Ovary (tissue), 9 donors: ENCODE measurements around the gene CTDSPL2. TPM values are rescaled to one million over a fixed set of nuclear protein-coding genes. Genes with fewer than 3 reads are reported as not detected.
"Not testable (repeated sequence)": the region's sequence is repeated elsewhere in the genome, so short reads cannot be mapped to it uniquely, and the experiment has no call there.

Experiments
- DNase-seq, 5 donors: peaks; one replicate each; pipeline ENCODE4 v3.0.0-alpha.2; 2019 to 2020
- H3K27ac ChIP-seq, 2 donors: fragments of 200-600 bp; one replicate each; pipeline versions ENCODE4 v1.5.1 to v1.8.0; 2019 to 2022
- H3K27me3 ChIP-seq: fragments of 200-600 bp; one replicate; pipeline ENCODE4 v1.8.0; 2022
- H3K36me3 ChIP-seq: fragments of 200-600 bp; sonication (generic); one replicate; pipeline ENCODE4 v1.5.1; 2019
- H3K4me1 ChIP-seq: one replicate; pipeline ENCODE4 v1.8.1; 2013; ENCODE audit warnings: mild to moderate bottlenecking, moderate library complexity; ENCODE audit not compliant: insufficient read depth
- H3K4me3 ChIP-seq: fragments of 200-600 bp; sonication (generic); one replicate; pipeline ENCODE4 v1.5.1; 2017
- H3K9me3 ChIP-seq, 2 donors: fragments of 200-600 bp in 1 of 2; sonication (generic) in 1 of 2; one replicate each; pipeline versions ENCODE4 v1.5.1 to v1.8.1; 2013 to 2019; ENCODE audit warnings: mild to moderate bottlenecking in 1 of 2, moderate library complexity in 1 of 2
- EP300 ChIP-seq: sonication (generic); formaldehyde crosslinking; IDR thresholded peaks from one replicate; pipeline ENCODE4 v1.6.1; 2017; ENCODE audit warnings: antibody characterized with exemption
- POLR2A ChIP-seq: fragments of 450-650 bp; IDR thresholded peaks from one replicate; pipeline ENCODE4 v1.6.1; 2017; ENCODE audit warnings: antibody characterized with exemption, mild to moderate bottlenecking, moderate library complexity
- WGBS, 3 donors: extraction: QIAGEN DNeasy Blood & Tissue Kit in 1 of 3; methylation state at CpG; one replicate each; pipeline versions ENCODE4 v1.1.5 to v1.1.7; 2013 to 2017; 5-methylcytosine and 5-hydroxymethylcytosine counted together
- intact Hi-C, 4 donors: fragments of 100-400 bp; cut with DNase I; formaldehyde crosslinking; loops; one replicate each; pipeline versions ENCODE4 v1.11.0 to v1.15.1; 2022 to 2023
- polyA plus RNA-seq, 2 donors: library from polyadenylated mRNA; stranded (reverse); fragments of 200-250 nt in 1 of 2; fragments of 350-450 nt in 1 of 2; fragmentation: Illumina TruSeq in 1 of 2; extraction: RNeasy Lipid Tissue Mini Kit (QIAGEN cat#74804) in 1 of 2; gene quantifications; one replicate each; pipeline ENCODE4 v1.2.3, GENCODE V29; 2013 to 2014
- total RNA-seq, 7 donors: library from RNA; depleted of rRNA in 2 of 7; stranded (reverse); fragments of >200 nt in 2 of 7; fragmentation: NEBNext Ultra II Directional in 3 of 7; extraction: Animal tissue kit (Norgen Biotek cat#: 25700) in 3 of 7; gene quantifications; one replicate each; pipeline versions ENCODE4 v1.1.0 to v1.2.4, GENCODE V29; 2016 to 2023
- TF ChIP-seq, protein P1 (sequence below), 3 donors: fragments of 450-650 bp in 2 of 3; fragments of 200-600 bp in 1 of 3; IDR thresholded peaks; one replicate each; pipeline versions ENCODE4 v1.5.1 to v1.8.0; 2016 to 2022; ENCODE audit warnings: antibody characterized with exemption in 3 of 3, mild to moderate bottlenecking in 1 of 3
- donor health status: DM: no; HTN: no; CAD: no; lungs with moderate emphysema.
- donor health status: DM: no; HTN: no; CAD: no.
- donor health status: Bipolar disorder and iron deficiency.
- donor health status: DM: yes; HTN: yes; CAD: no.
- donor health status: DM: no; HTN: no; CAD: no.
- donor health status: DM: yes; HTN: yes; CAD: no.

The CTDSPL2 gene
- total and polyA plus RNA-seq, 9 donors: 11.3 to 54.1 (median 46.9) TPM

DNA sequence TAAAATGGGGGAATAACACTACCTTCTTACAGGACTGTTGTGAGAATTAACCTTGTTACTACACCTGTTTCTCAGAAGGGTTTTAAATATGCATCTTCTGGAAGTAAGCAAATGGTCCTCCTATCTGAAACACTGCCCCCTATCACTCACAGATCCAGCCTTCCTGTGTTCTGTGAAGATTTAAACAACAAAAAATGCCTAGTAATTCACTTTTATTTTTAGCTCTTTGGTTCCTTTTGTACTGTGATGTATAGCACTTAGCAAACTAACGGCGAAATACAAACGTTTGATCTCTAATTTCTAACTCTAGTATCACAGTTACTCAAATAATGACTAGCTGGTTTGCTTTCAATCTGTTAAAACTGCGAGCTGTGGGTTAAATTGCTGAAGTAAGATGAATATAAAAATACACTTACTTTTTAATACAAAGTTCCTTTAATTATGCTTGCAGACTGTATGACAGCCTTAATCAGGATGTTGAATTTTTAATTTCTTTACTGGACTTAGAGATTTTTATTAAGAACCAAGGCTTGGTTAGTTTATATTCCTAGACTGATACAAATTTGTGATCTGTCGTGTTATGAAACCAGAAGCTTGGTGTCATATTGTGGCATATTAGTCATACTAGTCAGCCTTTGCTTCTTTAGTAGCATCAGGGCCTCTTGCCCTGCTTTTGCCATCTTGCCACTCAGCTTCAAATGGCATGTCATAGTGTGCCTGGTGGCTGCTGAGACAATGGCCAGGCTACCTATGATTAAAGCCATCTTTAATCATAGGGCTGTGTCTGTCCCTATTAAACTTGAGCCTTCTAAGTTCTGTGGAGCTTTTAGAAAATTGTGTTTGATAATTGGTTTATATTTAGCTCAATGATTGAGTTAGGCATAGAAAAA lies 118.7 kb downstream of the CTDSPL2 start:
- Histone ChIP-seq H3K4me1 (peaks cover 3% of the 10 kb centered on the region), H3K27ac (no peak overlapping the region), H3K9me3 (no peaks in the 10 kb centered on the region), H3K4me3 (no peak overlapping the region), H3K27me3 (no peaks in the 10 kb centered on the region), H3K36me3 (no peaks in the 10 kb centered on the region)
- intact Hi-C loops: no loop called here
- WGBS, 3 donors: 58 to 68% (median 65%) methylated on average over 5 of the region's 5 CpGs
- DNase-seq: no peak
- TF ChIP-seq, protein P1, sequence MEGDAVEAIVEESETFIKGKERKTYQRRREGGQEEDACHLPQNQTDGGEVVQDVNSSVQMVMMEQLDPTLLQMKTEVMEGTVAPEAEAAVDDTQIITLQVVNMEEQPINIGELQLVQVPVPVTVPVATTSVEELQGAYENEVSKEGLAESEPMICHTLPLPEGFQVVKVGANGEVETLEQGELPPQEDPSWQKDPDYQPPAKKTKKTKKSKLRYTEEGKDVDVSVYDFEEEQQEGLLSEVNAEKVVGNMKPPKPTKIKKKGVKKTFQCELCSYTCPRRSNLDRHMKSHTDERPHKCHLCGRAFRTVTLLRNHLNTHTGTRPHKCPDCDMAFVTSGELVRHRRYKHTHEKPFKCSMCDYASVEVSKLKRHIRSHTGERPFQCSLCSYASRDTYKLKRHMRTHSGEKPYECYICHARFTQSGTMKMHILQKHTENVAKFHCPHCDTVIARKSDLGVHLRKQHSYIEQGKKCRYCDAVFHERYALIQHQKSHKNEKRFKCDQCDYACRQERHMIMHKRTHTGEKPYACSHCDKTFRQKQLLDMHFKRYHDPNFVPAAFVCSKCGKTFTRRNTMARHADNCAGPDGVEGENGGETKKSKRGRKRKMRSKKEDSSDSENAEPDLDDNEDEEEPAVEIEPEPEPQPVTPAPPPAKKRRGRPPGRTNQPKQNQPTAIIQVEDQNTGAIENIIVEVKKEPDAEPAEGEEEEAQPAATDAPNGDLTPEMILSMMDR (IDR thresholded peaks at IDR 0.05): no peak
- no peak for TF ChIP-seq POLR2A
- TF ChIP-seq EP300: no peak

DNA sequence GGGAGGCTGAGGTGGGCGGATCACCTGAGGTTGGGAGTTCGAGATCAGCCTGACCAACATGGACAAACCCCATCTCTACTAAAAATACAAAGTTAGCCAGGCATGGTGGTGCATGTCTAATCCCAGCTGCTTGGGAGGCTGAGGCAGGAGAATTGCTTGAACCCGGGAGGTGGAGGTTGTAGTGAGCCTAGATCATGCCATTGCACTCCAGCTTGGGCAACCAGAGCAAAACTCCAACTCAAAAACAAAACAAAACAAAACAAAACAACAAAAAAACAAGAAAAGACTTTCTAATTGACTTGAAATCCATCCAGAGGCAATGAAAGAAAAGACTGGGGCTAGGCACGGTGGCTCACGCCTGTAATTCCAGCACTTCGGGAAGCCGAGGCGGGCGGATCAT lies 121.7 kb downstream of the CTDSPL2 start:
- H3K9me3 ChIP-seq, H3K27me3 ChIP-seq, H3K4me3 ChIP-seq, H3K36me3 ChIP-seq, DNase-seq, H3K27ac ChIP-seq, H3K4me1 ChIP-seq, intact Hi-C loops: not testable (repeated sequence)
- 95 to 97% (median 95%) methylated on average over 9 of the region's 9 CpGs for WGBS, 3 donors

DNA sequence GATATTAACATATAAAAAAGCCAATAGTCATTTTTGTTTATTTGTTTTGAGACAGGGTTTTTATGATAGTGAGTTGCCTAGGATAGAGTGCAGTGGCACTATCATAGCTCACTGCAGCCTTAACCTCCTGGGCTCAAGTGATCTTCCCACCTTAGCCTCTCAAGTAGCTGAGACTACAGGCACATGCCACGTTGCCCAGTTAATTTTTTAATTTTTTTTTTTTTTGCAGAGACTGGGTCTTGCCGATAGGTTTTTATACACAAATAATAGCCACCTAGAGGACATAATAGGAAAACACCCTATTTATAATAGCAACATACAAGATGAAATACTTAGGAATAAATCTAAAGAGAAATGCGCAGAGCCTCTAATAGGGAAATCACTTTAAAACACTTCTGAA lies 122.8 kb downstream of the CTDSPL2 start:
- Histone ChIP-seq H3K4me1 (peaks cover 1% of the 10 kb centered on the region), H3K36me3 (no peaks in the 10 kb centered on the region), H3K27me3 (no peaks in the 10 kb centered on the region), H3K27ac (no peak overlapping the region), H3K9me3 (no peaks in the 10 kb centered on the region), H3K4me3 (no peak overlapping the region)
- 30 to 31% (median 31%) methylated on average over 3 of the region's 3 CpGs for WGBS, 3 donors
- intact Hi-C loops: no loop called here
- TF ChIP-seq EP300 (no peak), POLR2A (no peak)
- TF ChIP-seq, protein P1 (IDR thresholded peaks at IDR 0.05): no peak
- DNase-seq: no peak

DNA sequence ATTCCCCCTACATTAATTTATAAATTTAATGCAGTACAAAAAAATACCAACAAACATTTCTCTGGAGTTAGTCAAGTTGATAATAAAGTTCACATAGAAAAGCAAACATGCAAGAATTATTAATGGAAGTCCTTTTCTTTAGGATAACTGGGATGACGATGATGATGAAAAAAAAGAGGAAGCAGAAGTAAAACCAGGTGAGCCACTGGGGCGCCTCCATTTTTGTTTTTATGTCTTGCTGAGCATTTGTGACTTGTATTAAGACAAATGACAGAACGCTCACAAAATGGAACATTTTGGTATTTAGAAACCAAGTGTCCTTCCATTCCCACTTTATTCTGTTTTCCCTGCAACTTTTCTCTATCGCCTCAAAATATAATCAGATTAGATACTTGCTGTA lies 123.3 kb downstream of the CTDSPL2 start:
- TF ChIP-seq EP300 (no peak), POLR2A (no peak)
- TF ChIP-seq, protein P1 (IDR thresholded peaks at IDR 0.05): no peak
- Histone ChIP-seq H3K27me3 (no peaks in the 10 kb centered on the region), H3K36me3 (no peaks in the 10 kb centered on the region), H3K9me3 (no peaks in the 10 kb centered on the region), H3K27ac (no peak overlapping the region), H3K4me3 (no peak overlapping the region), H3K4me1 (peaks cover 1% of the 10 kb centered on the region)
- no peak for DNase-seq
- 94 to 96% (median 95%) methylated on average over 4 of the region's 4 CpGs for WGBS, 3 donors
- intact Hi-C loops: no loop called here

DNA sequence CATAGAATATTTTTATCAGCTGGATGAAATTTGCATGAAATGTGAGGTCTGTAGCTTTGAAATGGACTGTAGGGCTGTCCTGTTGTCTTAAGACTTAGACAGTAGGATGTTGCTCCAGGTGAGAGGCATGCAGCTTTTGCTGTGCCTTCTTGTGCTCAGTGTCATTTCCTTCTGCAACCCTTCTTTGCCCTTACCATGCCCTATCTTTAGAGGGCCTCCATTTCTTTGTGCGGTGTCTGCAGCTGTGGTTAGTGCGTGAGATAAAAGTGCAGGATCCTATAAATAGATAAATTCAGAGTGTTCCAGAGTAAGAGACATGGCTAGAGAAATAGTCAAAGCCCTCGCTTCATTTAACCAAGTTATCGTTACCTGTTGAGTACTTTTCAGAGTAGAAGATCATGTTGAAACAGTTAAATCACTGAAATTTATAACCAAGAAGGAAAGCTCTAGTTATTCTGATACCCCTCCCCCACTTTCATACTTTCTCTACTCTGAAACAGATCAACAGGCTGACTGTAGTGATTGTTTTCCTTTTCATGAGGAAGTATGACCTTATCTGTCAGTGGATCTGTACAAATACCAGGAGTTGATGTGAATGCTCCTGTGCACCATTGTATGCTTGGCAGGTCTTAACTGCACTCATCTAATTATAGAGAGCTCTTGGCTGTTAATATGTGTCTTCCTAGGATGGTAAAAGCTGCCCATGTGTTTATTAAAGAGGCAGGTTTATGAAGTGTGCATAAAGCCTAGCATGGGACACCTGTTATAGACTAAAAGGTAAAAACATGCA lies 127.7 kb downstream of the CTDSPL2 start:
- H3K9me3 ChIP-seq: no peaks in the 10 kb centered on the region
- no peaks in the 10 kb centered on the region for H3K36me3 ChIP-seq
- no peak for DNase-seq
- intact Hi-C loops: no loop called here
- 86 to 96% (median 92%) methylated on average over 4 of the region's 4 CpGs for WGBS, 3 donors
- no peaks in the 10 kb centered on the region for H3K4me1 ChIP-seq
- H3K27me3 ChIP-seq: no peaks in the 10 kb centered on the region
- H3K27ac ChIP-seq: no peak overlapping the region
- H3K4me3 ChIP-seq: no peak overlapping the region
- TF ChIP-seq EP300 (no peak), POLR2A (no peak)
- TF ChIP-seq, protein P1 (IDR thresholded peaks at IDR 0.05): no peak

- intact Hi-C loops, H3K4me3 ChIP-seq, H3K4me1 ChIP-seq, H3K27ac ChIP-seq, DNase-seq, H3K36me3 ChIP-seq, H3K27me3 ChIP-seq: not testable (repeated sequence)
- H3K9me3 ChIP-seq: peaks cover 0 to 10% of the 10 kb centered on the region in 2 donors
Measured at GRCh38 chr15:44560926-44561325, 133.5 kb downstream of the CTDSPL2 start.
